GM19193 (cell line): ENCODE data around the gene CCDC146.

Experiments
- POLR2A ChIP-seq: IDR thresholded peaks from 4 replicates; pipeline ENCODE4 v1.6.1; 2011; ENCODE audit not compliant: insufficient read depth, insufficient read length; ENCODE audit errors: extremely low read depth

CCDC146 gene

DNA sequence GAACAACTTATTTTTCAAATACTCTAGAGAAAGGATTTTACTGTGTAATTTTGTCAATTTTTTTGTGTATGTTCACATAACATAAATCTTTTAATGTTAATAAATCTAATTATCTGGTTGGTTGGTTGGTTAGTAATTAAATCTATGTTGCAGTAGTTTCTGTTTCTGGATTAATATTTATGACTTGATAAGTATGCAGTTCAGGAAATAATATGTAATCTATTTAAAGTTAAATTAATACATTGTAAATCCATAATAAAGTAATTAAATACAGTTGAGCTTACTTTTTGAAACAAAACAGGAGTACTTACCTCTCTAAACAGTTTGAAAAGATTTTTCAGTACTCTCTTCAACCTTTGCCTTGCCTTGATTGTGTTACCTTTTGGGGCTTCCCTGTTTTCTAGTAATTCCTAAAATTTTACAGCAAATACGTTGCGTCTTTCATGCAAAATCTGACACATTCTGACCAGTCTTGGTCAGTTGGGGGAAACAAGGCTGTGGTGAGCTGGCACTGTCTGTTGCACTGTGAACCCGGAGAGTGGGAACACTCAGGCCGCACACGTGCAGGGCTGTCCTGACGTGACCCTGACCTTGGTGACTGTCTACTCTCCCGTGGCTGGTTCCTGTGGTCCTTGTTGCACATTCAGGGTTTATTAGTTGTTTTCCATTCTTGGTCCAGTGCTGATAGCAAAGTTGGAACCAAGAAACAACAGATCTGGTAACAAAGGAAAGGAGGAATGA lies 122.8 kb downstream of the CCDC146 start:
- no peak for TF ChIP-seq POLR2A

DNA sequence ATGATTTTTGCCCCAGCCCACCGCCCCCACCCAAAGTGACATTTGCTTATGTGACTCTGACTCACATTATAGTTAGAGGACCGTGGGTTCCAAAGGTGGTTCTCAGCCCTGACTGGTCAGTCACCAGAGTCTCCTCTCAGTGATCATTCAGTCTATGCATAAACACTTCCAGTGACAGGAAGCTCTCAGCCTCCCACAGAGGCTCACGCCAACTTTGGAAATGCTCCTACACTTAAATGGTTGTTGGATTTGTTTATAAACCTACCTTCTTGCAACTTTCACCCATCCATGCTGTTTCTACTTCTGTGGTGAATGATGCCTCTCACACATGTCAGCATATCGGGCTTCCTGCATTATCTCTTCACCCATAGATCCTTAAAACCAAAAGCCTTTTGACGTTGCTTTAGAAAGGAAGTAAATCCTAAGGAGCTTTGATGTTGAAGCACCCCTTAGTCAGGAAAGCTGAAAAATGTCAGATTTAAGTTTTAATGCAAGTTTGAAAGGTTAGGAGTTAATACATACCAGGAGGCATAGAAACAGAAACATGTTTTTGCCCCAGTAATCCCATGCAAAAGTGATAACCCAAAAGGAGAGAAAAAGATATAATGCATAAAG lies 123.7 kb downstream of the CCDC146 start:
- TF ChIP-seq POLR2A = no peak

DNA sequence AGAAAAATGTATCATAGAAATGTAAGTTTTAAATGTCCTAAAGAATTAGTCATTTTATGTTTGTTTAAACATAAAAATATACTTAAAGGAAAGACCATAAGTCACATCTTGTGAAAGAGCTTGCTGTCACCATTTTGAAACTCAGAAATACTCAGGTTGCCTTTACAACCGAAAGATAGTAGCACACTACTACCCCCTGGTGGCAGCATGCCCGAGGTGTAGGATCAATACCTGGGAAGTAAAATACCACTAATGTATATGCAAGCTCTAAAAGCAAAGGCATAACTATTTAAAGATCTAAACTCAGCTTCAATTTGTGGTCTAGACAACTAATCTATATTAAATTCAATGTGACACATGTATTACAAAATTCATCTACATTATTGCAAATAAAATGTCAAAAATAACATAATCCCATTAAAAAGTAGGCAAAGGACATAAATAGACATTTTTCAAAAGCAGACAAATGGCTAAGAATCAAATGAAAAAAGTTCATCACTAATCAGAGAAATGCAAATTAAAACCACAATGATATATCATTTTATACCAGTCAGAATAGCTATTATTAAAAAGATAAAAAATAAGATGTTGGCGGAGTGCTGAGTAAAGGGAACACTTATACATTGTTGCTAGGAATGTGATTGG lies 124.9 kb downstream of the CCDC146 start:
- no peak for TF ChIP-seq POLR2A

DNA sequence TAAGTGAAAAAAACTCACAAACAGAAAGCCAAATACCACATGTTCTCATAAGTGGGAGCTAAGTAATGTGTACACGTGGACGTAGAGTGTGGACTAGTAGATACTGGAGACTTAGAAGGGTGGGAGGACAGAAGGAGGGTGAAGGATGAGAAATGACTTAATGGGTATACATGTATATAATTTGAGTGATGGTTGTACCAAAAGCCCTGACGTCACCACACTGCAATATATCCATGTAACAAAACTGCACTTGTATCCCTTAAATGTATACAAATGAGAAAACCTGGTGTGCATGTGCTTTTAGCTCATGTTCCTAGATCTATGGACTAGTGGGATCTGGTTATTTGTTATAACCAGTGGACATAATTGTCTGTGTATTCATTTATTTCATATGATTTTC lies 125.7 kb downstream of the CCDC146 start:
- no peak for TF ChIP-seq POLR2A

DNA sequence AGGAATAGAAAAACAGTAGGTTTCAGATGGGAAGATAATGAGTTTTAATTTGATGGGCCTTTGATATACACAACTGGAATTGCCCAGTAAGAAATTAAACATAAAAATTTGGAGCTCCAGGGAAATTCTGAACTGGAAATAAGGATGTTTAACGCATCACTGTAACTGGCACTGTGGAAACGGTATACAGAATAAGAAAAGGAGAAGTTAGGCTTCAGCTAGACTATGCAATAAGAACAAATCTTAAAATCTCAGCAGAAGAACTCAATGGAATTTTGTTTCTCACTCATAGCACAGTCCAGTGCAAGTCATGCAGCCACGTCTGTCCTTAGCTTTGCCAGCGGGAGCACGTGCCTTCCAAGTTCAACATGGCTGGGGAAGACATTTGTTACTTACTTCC lies 130.1 kb downstream of the CCDC146 start:
- TF ChIP-seq POLR2A = no peak

DNA sequence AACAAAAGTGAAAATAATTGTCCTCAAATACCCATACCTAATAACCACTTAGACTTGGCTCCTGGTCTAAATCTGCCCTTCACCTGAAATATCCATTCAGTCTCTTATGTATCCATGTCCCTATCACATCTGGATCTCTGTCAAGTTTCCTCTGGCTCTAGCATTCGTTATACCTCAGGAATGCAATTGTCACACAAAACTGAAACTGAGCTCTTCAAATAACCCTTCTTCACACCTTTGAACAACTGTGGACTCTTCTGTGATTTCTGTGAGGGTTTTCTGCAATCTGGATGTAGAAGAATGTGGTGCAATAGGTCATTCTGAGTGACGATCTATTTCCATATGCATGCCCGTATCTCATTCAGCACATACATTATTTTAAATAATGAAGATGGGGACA lies 130.7 kb downstream of the CCDC146 start:
- TF ChIP-seq POLR2A = no peak

DNA sequence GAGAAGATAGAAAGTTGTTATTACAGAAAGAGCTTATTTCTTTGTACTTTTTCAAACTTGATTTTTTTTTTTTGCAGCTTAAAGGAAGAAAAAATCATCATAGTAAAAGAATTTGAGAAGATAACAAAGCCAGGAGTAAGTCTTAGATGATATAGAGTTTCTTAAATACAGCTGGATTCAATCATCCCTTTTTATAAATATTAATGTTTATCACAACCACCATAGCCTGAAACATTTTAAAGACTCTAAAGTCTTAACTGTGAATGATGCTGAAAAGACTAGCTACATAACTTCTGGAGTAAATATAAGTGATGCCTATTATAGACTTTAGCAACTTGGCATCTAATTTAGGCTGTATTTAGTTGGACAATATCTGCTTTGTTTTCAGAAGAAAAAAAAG lies 132.0 kb downstream of the CCDC146 start:
- no peak for TF ChIP-seq POLR2A

DNA sequence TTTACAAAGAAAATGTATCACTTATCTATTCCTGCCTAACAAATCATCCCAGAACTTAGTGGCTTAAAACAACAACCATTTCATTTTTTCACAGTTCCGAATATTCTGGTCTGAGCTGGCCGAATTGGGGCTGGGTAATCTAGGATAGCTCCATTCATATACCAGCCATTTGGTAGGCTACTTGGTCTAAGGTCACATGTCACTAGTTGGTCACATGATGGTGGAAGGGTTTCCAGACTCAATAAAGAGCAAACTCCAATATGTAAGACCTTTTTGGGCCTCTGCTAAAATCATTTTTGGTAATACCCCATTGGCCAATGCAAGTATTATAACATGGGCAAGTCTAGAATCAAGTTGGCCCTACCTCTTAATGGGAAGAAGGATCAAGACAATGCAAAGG lies 132.5 kb downstream of the CCDC146 start:
- TF ChIP-seq POLR2A = no peak

DNA sequence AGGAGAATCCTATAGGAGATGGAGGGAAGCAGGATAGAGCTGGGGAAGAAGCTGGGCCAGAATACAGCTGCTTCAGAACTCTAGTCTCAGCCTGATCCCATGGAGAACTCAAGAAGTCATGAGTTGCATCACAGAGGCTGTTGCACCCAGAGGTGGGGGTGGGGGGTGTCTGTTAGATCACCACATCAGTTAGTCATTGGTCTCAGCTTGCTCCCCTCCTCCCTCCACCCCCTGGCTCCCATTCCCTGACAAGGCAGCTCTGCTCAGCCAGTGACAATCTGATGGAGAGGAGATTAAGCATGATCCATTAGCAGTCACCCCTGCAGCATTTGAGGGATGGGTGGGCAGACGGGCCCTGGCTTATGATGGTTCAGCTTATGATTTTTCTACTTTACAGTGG lies 135.6 kb downstream of the CCDC146 start:
- TF ChIP-seq POLR2A = no peak

DNA sequence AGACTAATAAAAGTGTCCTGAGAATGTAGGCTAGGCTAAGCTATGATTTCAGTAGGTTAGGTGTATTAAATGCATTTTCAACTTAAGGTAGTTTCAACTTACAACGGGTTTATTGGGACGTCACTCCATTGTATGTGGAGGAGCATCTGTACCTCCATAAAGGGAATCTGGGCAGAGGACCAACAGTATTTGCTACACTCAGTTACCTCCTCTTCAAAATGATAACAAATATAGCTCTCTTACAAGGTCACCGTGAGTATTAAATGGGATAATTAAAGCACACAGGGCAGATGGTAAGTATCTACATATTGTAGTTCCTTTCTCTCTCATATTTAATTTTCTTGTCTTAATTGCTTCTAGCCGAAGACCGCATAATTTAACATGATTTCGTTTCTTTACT lies 136.2 kb downstream of the CCDC146 start:
- no peak for TF ChIP-seq POLR2A

DNA sequence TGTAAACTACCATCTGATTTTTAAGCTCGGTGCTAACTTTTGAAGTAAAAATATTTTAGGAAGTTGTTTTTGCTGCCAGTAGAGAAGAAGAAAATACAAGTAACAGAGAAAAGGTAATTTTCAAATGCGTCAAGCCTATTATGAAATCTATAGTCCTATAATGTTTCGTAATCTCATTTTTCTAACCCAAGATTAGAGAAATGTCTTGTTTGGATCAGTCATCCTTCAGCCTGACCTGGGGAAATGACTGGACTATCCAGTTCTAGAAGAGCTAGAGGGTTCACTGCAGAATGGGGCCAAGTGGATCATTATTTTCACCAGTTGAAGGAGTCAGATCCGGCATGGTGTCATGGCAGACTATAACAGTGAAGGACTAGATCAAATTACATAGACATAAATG lies 139.9 kb downstream of the CCDC146 start:
- TF ChIP-seq POLR2A = no peak

DNA sequence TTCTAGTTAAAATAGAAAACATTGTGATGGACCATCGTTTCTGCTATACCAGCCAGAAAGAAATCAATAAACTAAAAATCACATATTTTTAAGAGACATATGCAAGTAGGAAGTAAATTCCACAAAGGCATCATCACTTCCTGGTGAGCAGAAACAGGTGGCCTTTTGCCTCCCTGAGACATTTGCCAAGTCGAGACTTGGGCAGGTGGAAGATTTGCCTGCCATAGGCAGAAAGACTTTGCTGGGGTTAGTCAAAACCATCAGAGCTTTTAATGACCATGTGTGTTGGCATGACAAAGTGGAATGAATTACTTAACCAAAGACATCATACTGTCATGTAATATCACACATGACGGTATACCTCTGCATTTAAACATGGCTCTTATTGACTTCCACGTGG lies 143.3 kb downstream of the CCDC146 start:
- no peak for TF ChIP-seq POLR2A

DNA sequence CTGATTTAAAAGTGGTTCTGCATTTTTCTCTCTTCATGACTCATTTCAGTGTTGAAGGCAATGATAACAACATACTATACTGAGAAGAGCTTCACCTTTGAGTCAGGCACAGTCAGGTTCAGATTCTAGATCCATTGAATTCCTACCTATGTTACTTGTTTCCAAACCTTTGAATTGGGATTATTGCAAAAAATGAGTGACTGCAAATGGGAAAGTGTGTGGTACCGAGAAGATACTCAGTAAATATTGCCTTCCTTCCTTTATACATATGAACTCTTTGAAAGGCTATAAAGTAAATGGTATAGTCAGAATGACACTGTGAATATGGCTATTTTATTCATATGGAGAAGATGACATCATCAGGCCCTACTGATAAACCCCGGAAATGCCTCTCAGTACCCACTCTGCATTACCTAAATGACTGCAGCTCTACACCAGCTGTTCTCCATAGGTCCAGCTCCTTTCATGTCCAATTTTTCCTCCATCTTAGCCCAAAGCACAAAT lies 143.9 kb downstream of the CCDC146 start:
- no peak for TF ChIP-seq POLR2A

DNA sequence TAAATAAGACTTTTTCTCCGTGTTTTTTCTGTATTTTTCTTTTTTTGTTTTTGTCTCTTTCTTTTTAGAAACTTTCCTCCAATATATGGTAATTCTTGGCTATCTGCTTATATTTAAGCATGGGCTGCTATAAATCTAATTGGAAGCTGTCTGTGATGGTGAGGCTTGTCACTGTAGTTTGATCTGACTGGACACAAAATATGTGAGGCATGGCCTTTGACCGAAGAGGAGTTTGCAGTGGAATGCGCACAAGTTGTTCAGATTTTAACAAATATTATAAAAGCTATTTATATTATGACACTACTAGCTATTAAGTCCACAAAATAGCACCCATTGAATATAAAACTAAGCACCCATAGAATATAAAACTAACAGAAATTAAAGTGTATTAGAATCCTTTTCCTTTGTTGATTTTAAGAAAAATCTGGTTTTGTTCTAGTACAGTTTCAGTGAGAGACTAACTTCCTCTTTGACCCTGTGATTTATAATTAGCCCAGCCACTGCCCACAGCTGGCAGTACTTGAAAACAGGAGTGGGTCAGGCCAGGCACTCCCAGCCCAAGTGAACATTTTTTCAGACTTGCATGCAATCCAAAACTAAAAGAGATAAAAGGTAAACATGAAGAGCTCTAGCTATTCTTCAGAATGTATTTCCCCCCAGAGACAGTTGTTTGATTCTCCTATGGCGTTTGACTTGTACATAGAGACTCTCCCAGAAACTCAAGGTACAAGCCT lies 147.1 kb downstream of the CCDC146 start:
- no peak for TF ChIP-seq POLR2A

DNA sequence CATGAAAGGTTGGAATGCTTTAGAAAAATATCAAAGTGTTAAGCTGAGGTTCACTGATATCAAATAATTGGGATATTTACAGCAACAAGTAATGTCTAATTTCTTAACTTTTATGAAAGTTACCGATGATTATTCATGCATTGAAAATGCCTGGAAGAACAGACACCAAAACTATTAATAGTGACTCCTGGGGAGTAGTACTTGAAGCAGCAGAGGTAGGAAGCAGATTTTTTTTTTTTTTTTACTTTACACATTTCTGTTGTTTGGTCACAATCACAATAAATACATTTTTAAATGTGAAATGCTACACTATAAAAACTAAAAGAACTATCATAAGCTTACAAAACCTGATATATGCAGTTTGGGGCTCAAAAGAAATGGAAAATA lies 147.7 kb downstream of the CCDC146 start:
- no peak for TF ChIP-seq POLR2A
